Stomach (tissue), 4 donors: ENCODE measurements around the gene DPF3.

Experiments used
- EP300 ChIP-seq: sonication (generic); formaldehyde crosslinking; IDR thresholded peaks from one replicate; pipeline ENCODE4 v1.6.1; 2017; ENCODE audit warnings: antibody characterized with exemption
- POLR2A ChIP-seq, 4 donors: fragments of 450-650 bp; IDR thresholded peaks; one replicate each; pipeline ENCODE4 v1.6.1; 2016; ENCODE audit warnings: antibody characterized with exemption in 4 of 4, control low read depth in 2 of 4, mild to moderate bottlenecking in 1 of 4, moderate library complexity in 1 of 4
- POLR2AphosphoS5 ChIP-seq, 3 donors: sonication (generic); formaldehyde crosslinking; IDR thresholded peaks; one replicate each; pipeline ENCODE4 v1.6.1; 2016; ENCODE audit warnings: antibody characterized with exemption in 3 of 3
- TF ChIP-seq, protein P1 (sequence below), 7 experiments: fragments of 450-650 bp in 4 of 7; fragments of 200-600 bp in 3 of 7; sonication (generic) in 3 of 7; IDR thresholded peaks; one replicate each; pipeline ENCODE4 v1.5.1; 2016 to 2019; ENCODE audit warnings: antibody characterized with exemption in 7 of 7, control low read depth in 2 of 7, mild to moderate bottlenecking in 1 of 7

- TF ChIP-seq, protein P1, sequence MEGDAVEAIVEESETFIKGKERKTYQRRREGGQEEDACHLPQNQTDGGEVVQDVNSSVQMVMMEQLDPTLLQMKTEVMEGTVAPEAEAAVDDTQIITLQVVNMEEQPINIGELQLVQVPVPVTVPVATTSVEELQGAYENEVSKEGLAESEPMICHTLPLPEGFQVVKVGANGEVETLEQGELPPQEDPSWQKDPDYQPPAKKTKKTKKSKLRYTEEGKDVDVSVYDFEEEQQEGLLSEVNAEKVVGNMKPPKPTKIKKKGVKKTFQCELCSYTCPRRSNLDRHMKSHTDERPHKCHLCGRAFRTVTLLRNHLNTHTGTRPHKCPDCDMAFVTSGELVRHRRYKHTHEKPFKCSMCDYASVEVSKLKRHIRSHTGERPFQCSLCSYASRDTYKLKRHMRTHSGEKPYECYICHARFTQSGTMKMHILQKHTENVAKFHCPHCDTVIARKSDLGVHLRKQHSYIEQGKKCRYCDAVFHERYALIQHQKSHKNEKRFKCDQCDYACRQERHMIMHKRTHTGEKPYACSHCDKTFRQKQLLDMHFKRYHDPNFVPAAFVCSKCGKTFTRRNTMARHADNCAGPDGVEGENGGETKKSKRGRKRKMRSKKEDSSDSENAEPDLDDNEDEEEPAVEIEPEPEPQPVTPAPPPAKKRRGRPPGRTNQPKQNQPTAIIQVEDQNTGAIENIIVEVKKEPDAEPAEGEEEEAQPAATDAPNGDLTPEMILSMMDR (IDR thresholded peaks at IDR 0.05) = no peak
- TF ChIP-seq EP300 (no peak), POLR2AphosphoS5 (IDR thresholded peaks at IDR 0.05) (no peak), POLR2A (IDR thresholded peaks at IDR 0.05) (no peak)
These were observed 9.9 kb downstream of the DPF3 start for GRCh38 chr14:72883961-72884360.
